WTC11 (cell line): Measurements from ENCODE around the gene KRT40. TPM values are rescaled to one million over a fixed set of nuclear protein-coding genes. Genes with fewer than 3 reads are reported as not detected.

ENCODE experiments used
- ATAC-seq: fragments of 200-7000 bp; cut with Tn5 transposase; 2 replicates; pipeline ENCODE4 v1.10.0; 2021; ENCODE audit warnings: mild to moderate bottlenecking, moderate library complexity
- CTCF ChIA-PET: fragments of 300-600 bp; sonication (Branson Sonifier 250); formaldehyde crosslinking; loops from one replicate; lab custom pipeline; 2021; ENCODE audit warnings: antibody characterized with exemption; lab: Charles Lee
- POLR2A ChIA-PET: fragments of 350-600 bp; sonication (Branson Sonifier 250); formaldehyde crosslinking; loops from one replicate; lab custom pipeline; 2021; ENCODE audit warnings: antibody characterized with exemption; lab: Charles Lee
- DNase-seq: peaks from one replicate; pipeline ENCODE4 v3.0.0; 2021; ENCODE audit warnings: low spot score
- H3K27ac Mint-ChIP-seq: 2 replicates; pipeline ENCODE4 v1.8.0; 2021; ENCODE audit warnings: mixed read lengths
- H3K27me3 Mint-ChIP-seq: 2 replicates; pipeline ENCODE4 v1.8.0; 2021; ENCODE audit warnings: low read depth, mild to moderate bottlenecking, moderate library complexity, mixed read lengths
- H3K36me3 Mint-ChIP-seq: 2 replicates; pipeline ENCODE4 v1.8.0; 2021; ENCODE audit warnings: mixed read lengths
- H3K4me1 Mint-ChIP-seq: 2 replicates; pipeline ENCODE4 v1.8.0; 2022; ENCODE audit warnings: mixed read lengths
- H3K4me3 Mint-ChIP-seq: 2 replicates; pipeline ENCODE4 v1.8.0; 2021; ENCODE audit warnings: mild to moderate bottlenecking, moderate library complexity, mixed read lengths
- H3K9me3 Mint-ChIP-seq: 2 replicates; pipeline ENCODE4 v1.8.0; 2021; ENCODE audit warnings: mixed read lengths
- CREM ChIP-seq: sonication (generic); formaldehyde crosslinking; IDR thresholded peaks from 2 replicates; pipeline ENCODE4 v1.8.1; 2022; ENCODE audit warnings: mild to moderate bottlenecking, missing genetic modification reagents, moderate library complexity
- ELF4 ChIP-seq: sonication (generic); formaldehyde crosslinking; IDR thresholded peaks from 2 replicates; pipeline ENCODE4 v1.8.1; 2022; ENCODE audit warnings: low read depth, mild to moderate bottlenecking, moderate library complexity, missing genetic modification reagents
- NR1H2 ChIP-seq: sonication (generic); formaldehyde crosslinking; IDR thresholded peaks from 2 replicates; pipeline ENCODE4 v1.9.0; 2021; ENCODE audit warnings: mild to moderate bottlenecking, moderate library complexity, missing genetic modification reagents
- NR2C2 ChIP-seq: sonication (generic); formaldehyde crosslinking; IDR thresholded peaks from 2 replicates; pipeline ENCODE4 v1.8.0; 2022; ENCODE audit warnings: mild to moderate bottlenecking, missing genetic modification reagents
- OVOL2 ChIP-seq: fragments of 250-450 bp; sonication (Bioruptor Pico); IDR thresholded peaks from 2 replicates; pipeline ENCODE4 v1.9.0; 2021; ENCODE audit warnings: mild to moderate bottlenecking, borderline replicate concordance
- RORB ChIP-seq: fragments of 250-450 bp; sonication (Bioruptor Pico); IDR thresholded peaks from 2 replicates; pipeline ENCODE4 v1.9.0; 2021; ENCODE audit warnings: mild to moderate bottlenecking
- ZNF396 ChIP-seq: fragments of 250-450 bp; sonication (Bioruptor Pico); IDR thresholded peaks from 2 replicates; pipeline ENCODE4 v1.8.0; 2021; ENCODE audit warnings: mild to moderate bottlenecking, moderate library complexity, borderline replicate concordance
- ZNF416 ChIP-seq: fragments of 250-450 bp; sonication (Bioruptor Pico); IDR thresholded peaks from 2 replicates; pipeline ENCODE4 v1.9.0; 2021; ENCODE audit warnings: mild to moderate bottlenecking, inconsistent platforms
- total RNA-seq: library from RNA; stranded (reverse); gene quantifications from 3 replicates; pipeline ENCODE4 v1.2.3, GENCODE V29; 2021
- TF ChIP-seq, protein P1 (sequence below): sonication (generic); formaldehyde crosslinking; IDR thresholded peaks from 2 replicates; pipeline ENCODE4 v1.8.1; 2022; ENCODE audit warnings: mild to moderate bottlenecking, moderate library complexity, missing genetic modification reagents
- TF ChIP-seq, protein P2 (sequence below): sonication (generic); formaldehyde crosslinking; IDR thresholded peaks from 2 replicates; pipeline ENCODE4 v1.8.0; 2023; ENCODE audit warnings: missing genetic modification reagents, mild to moderate bottlenecking, borderline replicate concordance
- TF ChIP-seq, protein P3 (sequence below): fragments of 200-600 bp; IDR thresholded peaks from 2 replicates; pipeline ENCODE4 v1.8.0; 2022; ENCODE audit warnings: antibody characterized with exemption
- TF ChIP-seq, protein P4 (sequence below): sonication (generic); formaldehyde crosslinking; IDR thresholded peaks from 2 replicates; pipeline ENCODE4 v1.8.0; 2022; ENCODE audit warnings: mild to moderate bottlenecking, missing genetic modification reagents
- TF ChIP-seq, protein P5 (sequence below): sonication (generic); formaldehyde crosslinking; IDR thresholded peaks from 2 replicates; pipeline ENCODE4 v1.8.1; 2023; ENCODE audit warnings: mild to moderate bottlenecking, missing genetic modification reagents, borderline replicate concordance
- TF ChIP-seq, protein P6 (sequence below): sonication (generic); formaldehyde crosslinking; IDR thresholded peaks from 2 replicates; pipeline ENCODE4 v1.8.1; 2023; ENCODE audit warnings: mild to moderate bottlenecking, missing genetic modification reagents
- TF ChIP-seq, protein P7 (sequence below): fragments of 250-450 bp; sonication (Bioruptor Pico); IDR thresholded peaks from 2 replicates; pipeline ENCODE4 v1.9.0; 2021; ENCODE audit warnings: moderate library complexity, mild to moderate bottlenecking, inconsistent platforms, borderline replicate concordance

KRT40 gene
- total RNA-seq, 1 experiment from 2014 or later, result not detected

DNA sequence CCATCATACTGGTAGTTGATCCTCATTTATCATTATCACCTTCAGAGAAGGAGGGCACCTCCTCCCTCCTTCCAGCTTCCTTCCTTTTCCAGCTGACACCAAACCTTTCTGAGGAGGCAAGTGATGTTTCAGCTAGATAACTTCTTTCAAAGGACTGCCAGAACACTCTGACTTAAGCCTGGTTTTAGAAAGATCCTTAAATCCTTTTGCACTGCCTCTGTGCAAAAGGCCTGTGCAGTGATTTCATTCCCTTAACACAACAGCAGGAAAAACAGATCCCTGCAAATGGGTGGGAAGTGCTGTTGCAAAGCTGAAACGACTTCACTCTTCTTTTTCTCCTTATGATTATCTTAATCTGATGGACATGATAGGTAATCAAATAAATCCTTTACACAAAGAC, 39.6 kb downstream of the KRT40 start (continued):
- TF ChIP-seq, protein P1, sequence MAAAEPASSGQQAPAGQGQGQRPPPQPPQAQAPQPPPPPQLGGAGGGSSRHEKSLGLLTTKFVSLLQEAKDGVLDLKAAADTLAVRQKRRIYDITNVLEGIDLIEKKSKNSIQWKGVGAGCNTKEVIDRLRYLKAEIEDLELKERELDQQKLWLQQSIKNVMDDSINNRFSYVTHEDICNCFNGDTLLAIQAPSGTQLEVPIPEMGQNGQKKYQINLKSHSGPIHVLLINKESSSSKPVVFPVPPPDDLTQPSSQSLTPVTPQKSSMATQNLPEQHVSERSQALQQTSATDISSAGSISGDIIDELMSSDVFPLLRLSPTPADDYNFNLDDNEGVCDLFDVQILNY (CRISPR knock-in tag), result no peak
- TF ChIP-seq, protein P2, sequence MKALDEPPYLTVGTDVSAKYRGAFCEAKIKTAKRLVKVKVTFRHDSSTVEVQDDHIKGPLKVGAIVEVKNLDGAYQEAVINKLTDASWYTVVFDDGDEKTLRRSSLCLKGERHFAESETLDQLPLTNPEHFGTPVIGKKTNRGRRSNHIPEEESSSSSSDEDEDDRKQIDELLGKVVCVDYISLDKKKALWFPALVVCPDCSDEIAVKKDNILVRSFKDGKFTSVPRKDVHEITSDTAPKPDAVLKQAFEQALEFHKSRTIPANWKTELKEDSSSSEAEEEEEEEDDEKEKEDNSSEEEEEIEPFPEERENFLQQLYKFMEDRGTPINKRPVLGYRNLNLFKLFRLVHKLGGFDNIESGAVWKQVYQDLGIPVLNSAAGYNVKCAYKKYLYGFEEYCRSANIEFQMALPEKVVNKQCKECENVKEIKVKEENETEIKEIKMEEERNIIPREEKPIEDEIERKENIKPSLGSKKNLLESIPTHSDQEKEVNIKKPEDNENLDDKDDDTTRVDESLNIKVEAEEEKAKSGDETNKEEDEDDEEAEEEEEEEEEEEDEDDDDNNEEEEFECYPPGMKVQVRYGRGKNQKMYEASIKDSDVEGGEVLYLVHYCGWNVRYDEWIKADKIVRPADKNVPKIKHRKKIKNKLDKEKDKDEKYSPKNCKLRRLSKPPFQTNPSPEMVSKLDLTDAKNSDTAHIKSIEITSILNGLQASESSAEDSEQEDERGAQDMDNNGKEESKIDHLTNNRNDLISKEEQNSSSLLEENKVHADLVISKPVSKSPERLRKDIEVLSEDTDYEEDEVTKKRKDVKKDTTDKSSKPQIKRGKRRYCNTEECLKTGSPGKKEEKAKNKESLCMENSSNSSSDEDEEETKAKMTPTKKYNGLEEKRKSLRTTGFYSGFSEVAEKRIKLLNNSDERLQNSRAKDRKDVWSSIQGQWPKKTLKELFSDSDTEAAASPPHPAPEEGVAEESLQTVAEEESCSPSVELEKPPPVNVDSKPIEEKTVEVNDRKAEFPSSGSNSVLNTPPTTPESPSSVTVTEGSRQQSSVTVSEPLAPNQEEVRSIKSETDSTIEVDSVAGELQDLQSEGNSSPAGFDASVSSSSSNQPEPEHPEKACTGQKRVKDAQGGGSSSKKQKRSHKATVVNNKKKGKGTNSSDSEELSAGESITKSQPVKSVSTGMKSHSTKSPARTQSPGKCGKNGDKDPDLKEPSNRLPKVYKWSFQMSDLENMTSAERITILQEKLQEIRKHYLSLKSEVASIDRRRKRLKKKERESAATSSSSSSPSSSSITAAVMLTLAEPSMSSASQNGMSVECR (CRISPR knock-in tag), result no peak
- TF ChIP-seq CREM, result no peak
- no peak for TF ChIP-seq OVOL2 (CRISPR knock-in tag)
- TF ChIP-seq, protein P3, sequence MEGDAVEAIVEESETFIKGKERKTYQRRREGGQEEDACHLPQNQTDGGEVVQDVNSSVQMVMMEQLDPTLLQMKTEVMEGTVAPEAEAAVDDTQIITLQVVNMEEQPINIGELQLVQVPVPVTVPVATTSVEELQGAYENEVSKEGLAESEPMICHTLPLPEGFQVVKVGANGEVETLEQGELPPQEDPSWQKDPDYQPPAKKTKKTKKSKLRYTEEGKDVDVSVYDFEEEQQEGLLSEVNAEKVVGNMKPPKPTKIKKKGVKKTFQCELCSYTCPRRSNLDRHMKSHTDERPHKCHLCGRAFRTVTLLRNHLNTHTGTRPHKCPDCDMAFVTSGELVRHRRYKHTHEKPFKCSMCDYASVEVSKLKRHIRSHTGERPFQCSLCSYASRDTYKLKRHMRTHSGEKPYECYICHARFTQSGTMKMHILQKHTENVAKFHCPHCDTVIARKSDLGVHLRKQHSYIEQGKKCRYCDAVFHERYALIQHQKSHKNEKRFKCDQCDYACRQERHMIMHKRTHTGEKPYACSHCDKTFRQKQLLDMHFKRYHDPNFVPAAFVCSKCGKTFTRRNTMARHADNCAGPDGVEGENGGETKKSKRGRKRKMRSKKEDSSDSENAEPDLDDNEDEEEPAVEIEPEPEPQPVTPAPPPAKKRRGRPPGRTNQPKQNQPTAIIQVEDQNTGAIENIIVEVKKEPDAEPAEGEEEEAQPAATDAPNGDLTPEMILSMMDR, result no peak
- TF ChIP-seq, protein P4, sequence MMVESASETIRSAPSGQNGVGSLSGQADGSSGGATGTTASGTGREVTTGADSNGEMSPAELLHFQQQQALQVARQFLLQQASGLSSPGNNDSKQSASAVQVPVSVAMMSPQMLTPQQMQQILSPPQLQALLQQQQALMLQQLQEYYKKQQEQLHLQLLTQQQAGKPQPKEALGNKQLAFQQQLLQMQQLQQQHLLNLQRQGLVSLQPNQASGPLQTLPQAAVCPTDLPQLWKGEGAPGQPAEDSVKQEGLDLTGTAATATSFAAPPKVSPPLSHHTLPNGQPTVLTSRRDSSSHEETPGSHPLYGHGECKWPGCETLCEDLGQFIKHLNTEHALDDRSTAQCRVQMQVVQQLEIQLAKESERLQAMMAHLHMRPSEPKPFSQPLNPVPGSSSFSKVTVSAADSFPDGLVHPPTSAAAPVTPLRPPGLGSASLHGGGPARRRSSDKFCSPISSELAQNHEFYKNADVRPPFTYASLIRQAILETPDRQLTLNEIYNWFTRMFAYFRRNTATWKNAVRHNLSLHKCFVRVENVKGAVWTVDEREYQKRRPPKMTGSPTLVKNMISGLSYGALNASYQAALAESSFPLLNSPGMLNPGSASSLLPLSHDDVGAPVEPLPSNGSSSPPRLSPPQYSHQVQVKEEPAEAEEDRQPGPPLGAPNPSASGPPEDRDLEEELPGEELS (CRISPR knock-in tag), result no peak
- no peak for TF ChIP-seq NR1H2
- TF ChIP-seq NR2C2 (CRISPR knock-in tag), result no peak
- TF ChIP-seq, protein P5, sequence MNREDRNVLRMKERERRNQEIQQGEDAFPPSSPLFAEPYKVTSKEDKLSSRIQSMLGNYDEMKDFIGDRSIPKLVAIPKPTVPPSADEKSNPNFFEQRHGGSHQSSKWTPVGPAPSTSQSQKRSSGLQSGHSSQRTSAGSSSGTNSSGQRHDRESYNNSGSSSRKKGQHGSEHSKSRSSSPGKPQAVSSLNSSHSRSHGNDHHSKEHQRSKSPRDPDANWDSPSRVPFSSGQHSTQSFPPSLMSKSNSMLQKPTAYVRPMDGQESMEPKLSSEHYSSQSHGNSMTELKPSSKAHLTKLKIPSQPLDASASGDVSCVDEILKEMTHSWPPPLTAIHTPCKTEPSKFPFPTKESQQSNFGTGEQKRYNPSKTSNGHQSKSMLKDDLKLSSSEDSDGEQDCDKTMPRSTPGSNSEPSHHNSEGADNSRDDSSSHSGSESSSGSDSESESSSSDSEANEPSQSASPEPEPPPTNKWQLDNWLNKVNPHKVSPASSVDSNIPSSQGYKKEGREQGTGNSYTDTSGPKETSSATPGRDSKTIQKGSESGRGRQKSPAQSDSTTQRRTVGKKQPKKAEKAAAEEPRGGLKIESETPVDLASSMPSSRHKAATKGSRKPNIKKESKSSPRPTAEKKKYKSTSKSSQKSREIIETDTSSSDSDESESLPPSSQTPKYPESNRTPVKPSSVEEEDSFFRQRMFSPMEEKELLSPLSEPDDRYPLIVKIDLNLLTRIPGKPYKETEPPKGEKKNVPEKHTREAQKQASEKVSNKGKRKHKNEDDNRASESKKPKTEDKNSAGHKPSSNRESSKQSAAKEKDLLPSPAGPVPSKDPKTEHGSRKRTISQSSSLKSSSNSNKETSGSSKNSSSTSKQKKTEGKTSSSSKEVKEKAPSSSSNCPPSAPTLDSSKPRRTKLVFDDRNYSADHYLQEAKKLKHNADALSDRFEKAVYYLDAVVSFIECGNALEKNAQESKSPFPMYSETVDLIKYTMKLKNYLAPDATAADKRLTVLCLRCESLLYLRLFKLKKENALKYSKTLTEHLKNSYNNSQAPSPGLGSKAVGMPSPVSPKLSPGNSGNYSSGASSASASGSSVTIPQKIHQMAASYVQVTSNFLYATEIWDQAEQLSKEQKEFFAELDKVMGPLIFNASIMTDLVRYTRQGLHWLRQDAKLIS (CRISPR knock-in tag), result no peak
- TF ChIP-seq, all 79 proteins: peak for 0

DNA sequence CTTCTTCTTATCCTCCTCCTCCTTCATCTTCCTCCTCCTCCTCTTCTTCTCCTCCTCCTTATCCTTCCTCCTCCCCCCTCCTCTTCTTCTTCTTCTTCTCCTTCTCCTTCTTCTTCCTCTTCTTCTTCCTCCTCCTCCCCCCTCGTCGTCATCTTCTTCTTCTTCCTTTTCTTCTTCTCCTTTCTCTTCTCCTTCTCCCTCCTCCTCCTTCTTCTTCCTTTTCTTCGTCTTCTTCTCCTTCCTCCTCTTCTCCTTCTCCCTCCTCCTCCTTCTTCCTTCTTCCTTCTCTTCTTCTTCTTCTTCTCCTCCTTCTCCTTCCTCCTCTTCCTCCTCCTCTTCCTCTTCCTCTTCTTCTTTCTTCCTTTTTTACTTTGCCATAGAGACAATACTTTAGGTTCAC, 41.6 kb downstream of the KRT40 start:
- DNase-seq (no peak), ATAC-seq (no peak)
- Mint-ChIP-seq H3K27ac (no peak overlapping the region), H3K27me3 (no peaks in the 10 kb centered on the region; the same call in 1 of the 2 replicates), H3K4me1 (peaks cover 3% of the 10 kb centered on the region), H3K9me3 (peaks cover 3% of the 10 kb centered on the region; the same call in 1 of the 2 replicates), H3K4me3 (no peak overlapping the region), H3K36me3 (no peaks in the 10 kb centered on the region)
- TF ChIP-seq ZNF416 (no peak), ZNF396 (CRISPR knock-in tag) (no peak), ELF4 (CRISPR knock-in tag) (no peak), RORB (CRISPR knock-in tag) (no peak)
- TF ChIP-seq, protein P6, sequence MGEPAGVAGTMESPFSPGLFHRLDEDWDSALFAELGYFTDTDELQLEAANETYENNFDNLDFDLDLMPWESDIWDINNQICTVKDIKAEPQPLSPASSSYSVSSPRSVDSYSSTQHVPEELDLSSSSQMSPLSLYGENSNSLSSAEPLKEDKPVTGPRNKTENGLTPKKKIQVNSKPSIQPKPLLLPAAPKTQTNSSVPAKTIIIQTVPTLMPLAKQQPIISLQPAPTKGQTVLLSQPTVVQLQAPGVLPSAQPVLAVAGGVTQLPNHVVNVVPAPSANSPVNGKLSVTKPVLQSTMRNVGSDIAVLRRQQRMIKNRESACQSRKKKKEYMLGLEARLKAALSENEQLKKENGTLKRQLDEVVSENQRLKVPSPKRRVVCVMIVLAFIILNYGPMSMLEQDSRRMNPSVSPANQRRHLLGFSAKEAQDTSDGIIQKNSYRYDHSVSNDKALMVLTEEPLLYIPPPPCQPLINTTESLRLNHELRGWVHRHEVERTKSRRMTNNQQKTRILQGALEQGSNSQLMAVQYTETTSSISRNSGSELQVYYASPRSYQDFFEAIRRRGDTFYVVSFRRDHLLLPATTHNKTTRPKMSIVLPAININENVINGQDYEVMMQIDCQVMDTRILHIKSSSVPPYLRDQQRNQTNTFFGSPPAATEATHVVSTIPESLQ (CRISPR knock-in tag), result no peak
- TF ChIP-seq, protein P7, sequence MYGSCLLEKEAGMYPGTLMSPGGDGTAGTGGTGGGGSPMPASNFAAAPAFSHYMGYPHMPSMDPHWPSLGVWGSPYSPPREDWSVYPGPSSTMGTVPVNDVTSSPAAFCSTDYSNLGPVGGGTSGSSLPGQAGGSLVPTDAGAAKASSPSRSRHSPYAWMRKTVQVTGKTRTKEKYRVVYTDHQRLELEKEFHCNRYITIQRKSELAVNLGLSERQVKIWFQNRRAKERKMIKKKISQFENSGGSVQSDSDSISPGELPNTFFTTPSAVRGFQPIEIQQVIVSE, result no peak
- ChIA-PET POLR2A (no interaction called here), CTCF (no interaction called here)
